Nephron (organoid): ENCODE results near the gene ARMH1.

ENCODE experiments used
- H3K27ac Mint-ChIP-seq, 3 experiments: 2 replicates each; pipeline ENCODE4 v1.8.0; 2020; ENCODE audit warnings: mixed read lengths in 3 of 3, mild to moderate bottlenecking in 2 of 3, moderate library complexity in 1 of 3
- H3K27me3 Mint-ChIP-seq: 2 replicates; pipeline ENCODE4 v1.8.0; 2021; ENCODE audit warnings: low read depth, mild to moderate bottlenecking, moderate library complexity, mixed read lengths
- H3K36me3 Mint-ChIP-seq: 2 replicates; pipeline ENCODE4 v1.8.0; 2020; ENCODE audit warnings: low read depth, mixed read lengths
- H3K4me1 Mint-ChIP-seq: 2 replicates; pipeline ENCODE4 v1.8.0; 2020; ENCODE audit warnings: mixed read lengths
- H3K4me3 Mint-ChIP-seq, 3 experiments: 2 replicates each; pipeline ENCODE4 v1.8.0; 2020; ENCODE audit warnings: mild to moderate bottlenecking in 3 of 3, mixed read lengths in 3 of 3, moderate library complexity in 2 of 3
- H3K9me3 Mint-ChIP-seq: 2 replicates; pipeline ENCODE4 v1.8.0; 2020; ENCODE audit warnings: mixed read lengths
- CTCF ChIP-seq, 3 experiments: fragments of 200-600 bp; sonication (generic); IDR thresholded peaks; one replicate each; pipeline ENCODE4 v1.5.0; 2021; ENCODE audit warnings: antibody characterized with exemption in 3 of 3; ENCODE audit not compliant: unreplicated experiment in 3 of 3

ARMH1 gene

GRCh38 chr1:44679468-44679867 is 5.0 kb downstream of the ARMH1 start:
- Mint-ChIP-seq H3K9me3 (no peaks in the 10 kb centered on the region), H3K27ac (no peak overlapping the region), H3K36me3 (peaks cover 13% of the 10 kb centered on the region), H3K4me3 (no peak overlapping the region), H3K4me1 (peaks cover 12% of the 10 kb centered on the region), H3K27me3 (peaks cover 9% of the 10 kb centered on the region)
- TF ChIP-seq CTCF (IDR thresholded peaks at IDR 0.05; ENCODE audit: unreplicated experiment in 3 of 3): no peak

- peaks cover 13% of the 10 kb centered on the region for H3K36me3 Mint-ChIP-seq
- no peak for TF ChIP-seq CTCF (IDR thresholded peaks at IDR 0.05; ENCODE audit: unreplicated experiment in 3 of 3)
- peaks cover 9% of the 10 kb centered on the region for H3K27me3 Mint-ChIP-seq
- peaks cover 5% of the 10 kb centered on the region for H3K4me1 Mint-ChIP-seq
- H3K9me3 Mint-ChIP-seq: no peaks in the 10 kb centered on the region
- H3K27ac Mint-ChIP-seq: no peak overlapping the region
- no peak overlapping the region for H3K4me3 Mint-ChIP-seq
Measured at GRCh38 chr1:44681905-44682882, 7.7 kb downstream of the ARMH1 start.

GRCh38 chr1:44682883-44683265 is 8.4 kb downstream of the ARMH1 start:
- H3K9me3 Mint-ChIP-seq: no peaks in the 10 kb centered on the region
- H3K27me3 Mint-ChIP-seq: peaks cover 9% of the 10 kb centered on the region
- peaks cover 13% of the 10 kb centered on the region for H3K36me3 Mint-ChIP-seq
- TF ChIP-seq CTCF (IDR thresholded peaks at IDR 0.05; ENCODE audit: unreplicated experiment in 3 of 3): no peak
- H3K27ac Mint-ChIP-seq: no peak overlapping the region
- H3K4me1 Mint-ChIP-seq: peaks cover 5% of the 10 kb centered on the region
- no peak overlapping the region for H3K4me3 Mint-ChIP-seq

- peaks cover 5% of the 10 kb centered on the region for H3K4me1 Mint-ChIP-seq
- TF ChIP-seq CTCF (IDR thresholded peaks at IDR 0.05; ENCODE audit: unreplicated experiment in 3 of 3): no peak
- no peaks in the 10 kb centered on the region for H3K9me3 Mint-ChIP-seq
- peaks cover 13% of the 10 kb centered on the region for H3K36me3 Mint-ChIP-seq
- H3K4me3 Mint-ChIP-seq: no peak overlapping the region
- peaks cover 9% of the 10 kb centered on the region for H3K27me3 Mint-ChIP-seq
- no peak overlapping the region for H3K27ac Mint-ChIP-seq
Measured at GRCh38 chr1:44684525-44684924, 10.0 kb downstream of the ARMH1 start.

GRCh38 chr1:44685218-44685617 is 10.7 kb downstream of the ARMH1 start:
- Mint-ChIP-seq H3K4me1 (peaks cover 5% of the 10 kb centered on the region), H3K27me3 (peaks cover 9% of the 10 kb centered on the region), H3K9me3 (no peaks in the 10 kb centered on the region), H3K36me3 (peaks cover 8% of the 10 kb centered on the region), H3K27ac (no peak overlapping the region), H3K4me3 (no peak overlapping the region)
- TF ChIP-seq CTCF (IDR thresholded peaks at IDR 0.05; ENCODE audit: unreplicated experiment in 3 of 3): no peak

- Mint-ChIP-seq H3K4me1 (peaks cover 5% of the 10 kb centered on the region), H3K36me3 (peaks cover 4% of the 10 kb centered on the region), H3K9me3 (no peaks in the 10 kb centered on the region), H3K27me3 (peaks cover 4% of the 10 kb centered on the region), H3K27ac (no peak overlapping the region), H3K4me3 (no peak overlapping the region)
- no peak for TF ChIP-seq CTCF (IDR thresholded peaks at IDR 0.05; ENCODE audit: unreplicated experiment in 3 of 3)
Measured at GRCh38 chr1:44685881-44686280, 11.4 kb downstream of the ARMH1 start.
